B cell (primary cell): Measurements from ENCODE around the gene CCDC175.

Source experiments
- CTCF ChIP-seq: fragments of 200-600 bp; IDR thresholded peaks from one replicate; pipeline ENCODE4 v1.8.0; 2022; ENCODE audit warnings: antibody characterized with exemption, mild to moderate bottlenecking
- EZH2 ChIP-seq: IDR thresholded peaks from 2 replicates; pipeline ENCODE4 v1.6.1; 2012; ENCODE audit warnings: borderline replicate concordance, low read depth, mild to moderate bottlenecking, moderate library complexity, low read length; ENCODE audit not compliant: insufficient read depth, poor library complexity, severe bottlenecking

DNA sequence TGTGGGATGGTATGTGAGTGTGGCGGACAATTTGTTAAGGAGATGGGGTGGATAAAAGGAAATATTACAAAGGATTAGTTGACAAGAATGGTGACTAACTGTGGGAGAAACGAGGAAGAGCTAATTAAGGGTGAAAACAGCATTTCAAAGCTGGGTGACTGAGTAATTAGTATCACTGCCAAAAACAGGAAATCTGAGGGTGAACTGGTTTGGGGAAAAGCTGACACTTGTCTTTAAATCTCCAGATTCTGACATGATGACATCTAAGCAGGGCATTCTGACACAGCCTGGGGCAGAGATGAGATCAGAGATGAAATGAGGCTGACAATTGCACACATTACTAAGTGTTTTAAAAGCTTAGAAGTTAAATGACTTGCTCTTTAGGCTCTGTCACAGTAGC is 42.4 kb upstream of the CCDC175 start:
- TF ChIP-seq CTCF (no peak), EZH2 (no peak)
